ENCODE data around the gene PTPRM.

PTPRM gene

GRCh38 chr18:7671105-7671504 lies 104.0 kb downstream of the PTPRM start:
- Histone ChIP-seq H3K9ac (ENCODE audit: low read depth, low read length) (no peak overlapping the region), H3K4me1 (ENCODE audit: insufficient read depth, low read length) (peaks cover 21% of the 10 kb centered on the region), H3K36me3 (ENCODE audit: insufficient read depth, low read length) (no peaks in the 10 kb centered on the region), H3K9me3 (ENCODE audit: control insufficient read depth, insufficient read depth, low read length) (no peaks in the 10 kb centered on the region)

- Histone ChIP-seq H3K36me3 (ENCODE audit: insufficient read depth, low read length) (no peaks in the 10 kb centered on the region), H3K9ac (ENCODE audit: low read depth, low read length) (no peak overlapping the region), H3K4me1 (ENCODE audit: insufficient read depth, low read length) (no peaks in the 10 kb centered on the region), H3K9me3 (ENCODE audit: control insufficient read depth, insufficient read depth, low read length) (no peaks in the 10 kb centered on the region)
Observed at GRCh38 chr18:7676253-7676873, 109.2 kb downstream of the PTPRM start.

GRCh38 chr18:7677001-7677400 lies 109.9 kb downstream of the PTPRM start:
- Histone ChIP-seq H3K36me3 (ENCODE audit: insufficient read depth, low read length) (no peaks in the 10 kb centered on the region), H3K9me3 (ENCODE audit: control insufficient read depth, insufficient read depth, low read length) (no peaks in the 10 kb centered on the region), H3K4me1 (ENCODE audit: insufficient read depth, low read length) (no peaks in the 10 kb centered on the region), H3K9ac (ENCODE audit: low read depth, low read length) (no peak overlapping the region)

- Histone ChIP-seq H3K4me1 (ENCODE audit: insufficient read depth, low read length) (peaks cover 1% of the 10 kb centered on the region; the same call in 1 of the 2 replicates), H3K36me3 (ENCODE audit: insufficient read depth, low read length) (no peaks in the 10 kb centered on the region), H3K9ac (ENCODE audit: low read depth, low read length) (no peak overlapping the region), H3K9me3 (ENCODE audit: control insufficient read depth, insufficient read depth, low read length) (no peaks in the 10 kb centered on the region)
Observed at GRCh38 chr18:7677424-7677823, 110.3 kb downstream of the PTPRM start.

- Histone ChIP-seq H3K9ac (ENCODE audit: low read depth, low read length) (no peak overlapping the region), H3K9me3 (ENCODE audit: control insufficient read depth, insufficient read depth, low read length) (no peaks in the 10 kb centered on the region), H3K4me1 (ENCODE audit: insufficient read depth, low read length) (peaks cover 6% of the 10 kb centered on the region), H3K36me3 (ENCODE audit: insufficient read depth, low read length) (no peaks in the 10 kb centered on the region)
Observed at GRCh38 chr18:7678389-7678788, 111.3 kb downstream of the PTPRM start.

GRCh38 chr18:7678801-7679200 lies 111.7 kb downstream of the PTPRM start:
- peaks cover 9% of the 10 kb centered on the region for H3K4me1 ChIP-seq (ENCODE audit: insufficient read depth, low read length)
- H3K9me3 ChIP-seq (ENCODE audit: control insufficient read depth, insufficient read depth, low read length): no peaks in the 10 kb centered on the region
- no peak overlapping the region for H3K9ac ChIP-seq (ENCODE audit: low read depth, low read length)
- H3K36me3 ChIP-seq (ENCODE audit: insufficient read depth, low read length): no peaks in the 10 kb centered on the region

GRCh38 chr18:7681298-7681697 lies 114.2 kb downstream of the PTPRM start:
- peaks cover 19% of the 10 kb centered on the region for H3K4me1 ChIP-seq (ENCODE audit: insufficient read depth, low read length)
- H3K9ac ChIP-seq (ENCODE audit: low read depth, low read length): no peak overlapping the region
- H3K36me3 ChIP-seq (ENCODE audit: insufficient read depth, low read length): no peaks in the 10 kb centered on the region
- H3K9me3 ChIP-seq (ENCODE audit: control insufficient read depth, insufficient read depth, low read length): no peaks in the 10 kb centered on the region

- H3K9me3 ChIP-seq (ENCODE audit: control insufficient read depth, insufficient read depth, low read length): no peaks in the 10 kb centered on the region
- H3K36me3 ChIP-seq (ENCODE audit: insufficient read depth, low read length): no peaks in the 10 kb centered on the region
- no peak overlapping the region for H3K9ac ChIP-seq (ENCODE audit: low read depth, low read length)
- H3K4me1 ChIP-seq (ENCODE audit: insufficient read depth, low read length): peaks cover 19% of the 10 kb centered on the region
Observed at GRCh38 chr18:7682321-7682720, 115.2 kb downstream of the PTPRM start.

- Histone ChIP-seq H3K36me3 (ENCODE audit: insufficient read depth, low read length) (no peaks in the 10 kb centered on the region), H3K4me1 (ENCODE audit: insufficient read depth, low read length) (peaks cover 19% of the 10 kb centered on the region), H3K9ac (ENCODE audit: low read depth, low read length) (no peak overlapping the region), H3K9me3 (ENCODE audit: control insufficient read depth, insufficient read depth, low read length) (no peaks in the 10 kb centered on the region)
Observed at GRCh38 chr18:7683753-7684152, 116.6 kb downstream of the PTPRM start.

GRCh38 chr18:7684357-7684756 lies 117.2 kb downstream of the PTPRM start:
- H3K36me3 ChIP-seq (ENCODE audit: insufficient read depth, low read length): no peaks in the 10 kb centered on the region
- no peak overlapping the region for H3K9ac ChIP-seq (ENCODE audit: low read depth, low read length)
- H3K9me3 ChIP-seq (ENCODE audit: control insufficient read depth, insufficient read depth, low read length): no peaks in the 10 kb centered on the region
- peaks cover 19% of the 10 kb centered on the region for H3K4me1 ChIP-seq (ENCODE audit: insufficient read depth, low read length)

- H3K9ac ChIP-seq (ENCODE audit: low read depth, low read length): no peak overlapping the region
- no peaks in the 10 kb centered on the region for H3K36me3 ChIP-seq (ENCODE audit: insufficient read depth, low read length)
- peaks cover 19% of the 10 kb centered on the region for H3K4me1 ChIP-seq (ENCODE audit: insufficient read depth, low read length)
Observed at GRCh38 chr18:7684966-7685365, 117.8 kb downstream of the PTPRM start.

GRCh38 chr18:7686278-7686677 lies 119.2 kb downstream of the PTPRM start:
- no peaks in the 10 kb centered on the region for H3K9me3 ChIP-seq (ENCODE audit: control insufficient read depth, insufficient read depth, low read length)
- no peak overlapping the region for H3K9ac ChIP-seq (ENCODE audit: low read depth, low read length)
- no peaks in the 10 kb centered on the region for H3K36me3 ChIP-seq (ENCODE audit: insufficient read depth, low read length)
- peaks cover 19% of the 10 kb centered on the region for H3K4me1 ChIP-seq (ENCODE audit: insufficient read depth, low read length)

More at GRCh38 chr18:7684966-7685365, 117.8 kb downstream of the PTPRM start:
- H3K9me3 ChIP-seq (ENCODE audit: control insufficient read depth, insufficient read depth, low read length): no peaks in the 10 kb centered on the region

- Histone ChIP-seq H3K36me3 (ENCODE audit: insufficient read depth, low read length) (no peaks in the 10 kb centered on the region), H3K9ac (ENCODE audit: low read depth, low read length) (no peak overlapping the region), H3K9me3 (ENCODE audit: control insufficient read depth, insufficient read depth, low read length) (no peaks in the 10 kb centered on the region), H3K4me1 (ENCODE audit: insufficient read depth, low read length) (peaks cover 12% of the 10 kb centered on the region)
Observed at GRCh38 chr18:7688580-7688979, 121.5 kb downstream of the PTPRM start.

GRCh38 chr18:7691206-7691605 lies 124.1 kb downstream of the PTPRM start:
- H3K4me1 ChIP-seq (ENCODE audit: insufficient read depth, low read length): no peaks in the 10 kb centered on the region
- no peak overlapping the region for H3K9ac ChIP-seq (ENCODE audit: low read depth, low read length)
- H3K36me3 ChIP-seq (ENCODE audit: insufficient read depth, low read length): no peaks in the 10 kb centered on the region
- H3K9me3 ChIP-seq (ENCODE audit: control insufficient read depth, insufficient read depth, low read length): no peaks in the 10 kb centered on the region

GRCh38 chr18:7696780-7697179 lies 129.7 kb downstream of the PTPRM start:
- H3K4me1 ChIP-seq (ENCODE audit: insufficient read depth, low read length): no peaks in the 10 kb centered on the region
- H3K9ac ChIP-seq (ENCODE audit: low read depth, low read length): no peak overlapping the region
- no peaks in the 10 kb centered on the region for H3K9me3 ChIP-seq (ENCODE audit: control insufficient read depth, insufficient read depth, low read length)
- H3K36me3 ChIP-seq (ENCODE audit: insufficient read depth, low read length): no peaks in the 10 kb centered on the region

GRCh38 chr18:7697306-7697705 lies 130.2 kb downstream of the PTPRM start:
- no peaks in the 10 kb centered on the region for H3K9me3 ChIP-seq (ENCODE audit: control insufficient read depth, insufficient read depth, low read length)
- no peaks in the 10 kb centered on the region for H3K4me1 ChIP-seq (ENCODE audit: insufficient read depth, low read length)

More at GRCh38 chr18:7697306-7697705, 130.2 kb downstream of the PTPRM start:
- Histone ChIP-seq H3K9ac (ENCODE audit: low read depth, low read length) (no peak overlapping the region), H3K36me3 (ENCODE audit: insufficient read depth, low read length) (no peaks in the 10 kb centered on the region)

Measured in ES-I3 (cell line).